Transverse colon (tissue), 4 donors: ENCODE results near the gene SRRM5.

Experiments
- POLR2A ChIP-seq: fragments of 450-650 bp; IDR thresholded peaks from one replicate; pipeline ENCODE4 v1.6.1; 2016; ENCODE audit warnings: antibody characterized with exemption, mild to moderate bottlenecking, moderate library complexity
- POLR2AphosphoS5 ChIP-seq, 3 donors: sonication (generic); formaldehyde crosslinking; IDR thresholded peaks; one replicate each; pipeline ENCODE4 v1.6.1; 2016; ENCODE audit warnings: antibody characterized with exemption in 3 of 3
- TF ChIP-seq, protein P1 (sequence below), 5 experiments: fragments of 200-600 bp in 3 of 5; fragments of 450-650 bp in 2 of 5; sonication (generic) in 3 of 5; IDR thresholded peaks; 1 replicate in 2 of 5; 2 replicates in 3 of 5; pipeline ENCODE4 v1.5.1; 2016 to 2017; ENCODE audit warnings: antibody characterized with exemption in 5 of 5, inconsistent platforms in 3 of 5, mild to moderate bottlenecking in 2 of 5, moderate library complexity in 1 of 5

GRCh38 chr19:43564800-43565199 lies 47.1 kb upstream of the SRRM5 start:
- TF ChIP-seq, protein P1, sequence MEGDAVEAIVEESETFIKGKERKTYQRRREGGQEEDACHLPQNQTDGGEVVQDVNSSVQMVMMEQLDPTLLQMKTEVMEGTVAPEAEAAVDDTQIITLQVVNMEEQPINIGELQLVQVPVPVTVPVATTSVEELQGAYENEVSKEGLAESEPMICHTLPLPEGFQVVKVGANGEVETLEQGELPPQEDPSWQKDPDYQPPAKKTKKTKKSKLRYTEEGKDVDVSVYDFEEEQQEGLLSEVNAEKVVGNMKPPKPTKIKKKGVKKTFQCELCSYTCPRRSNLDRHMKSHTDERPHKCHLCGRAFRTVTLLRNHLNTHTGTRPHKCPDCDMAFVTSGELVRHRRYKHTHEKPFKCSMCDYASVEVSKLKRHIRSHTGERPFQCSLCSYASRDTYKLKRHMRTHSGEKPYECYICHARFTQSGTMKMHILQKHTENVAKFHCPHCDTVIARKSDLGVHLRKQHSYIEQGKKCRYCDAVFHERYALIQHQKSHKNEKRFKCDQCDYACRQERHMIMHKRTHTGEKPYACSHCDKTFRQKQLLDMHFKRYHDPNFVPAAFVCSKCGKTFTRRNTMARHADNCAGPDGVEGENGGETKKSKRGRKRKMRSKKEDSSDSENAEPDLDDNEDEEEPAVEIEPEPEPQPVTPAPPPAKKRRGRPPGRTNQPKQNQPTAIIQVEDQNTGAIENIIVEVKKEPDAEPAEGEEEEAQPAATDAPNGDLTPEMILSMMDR (IDR thresholded peaks at IDR 0.05), result no peak
- no peak for TF ChIP-seq POLR2A
- no peak for TF ChIP-seq POLR2AphosphoS5 (IDR thresholded peaks at IDR 0.05)
